OCI-LY7 (cell line): ENCODE data around the gene RBCK1. TPM values are rescaled to one million over a fixed set of nuclear protein-coding genes. Genes with fewer than 3 reads are reported as not detected.
"Not testable (repeated sequence)": the region's sequence is repeated elsewhere in the genome, so short reads cannot be mapped to it uniquely, and the experiment has no call there.

Experiments
- BruUV-seq: library from RNA; stranded (reverse); fragments of 400-500 nt; replicated peaks from 2 replicates; lab custom pipeline; 2021; lab: Mats Ljungman, UMichigan
- CTCF ChIA-PET: fragments of 300-600 bp; sonication (Branson Sonifier 250); formaldehyde crosslinking; loops from one replicate; lab custom pipeline; 2022; ENCODE audit warnings: antibody characterized with exemption; ENCODE audit not compliant: unreplicated experiment; lab: Charles Lee
- POLR2A ChIA-PET: fragments of 300-600 bp; sonication (Branson Sonifier 250); formaldehyde crosslinking; loops from one replicate; lab custom pipeline; 2022; ENCODE audit warnings: antibody characterized with exemption; lab: Charles Lee
- DNase-seq: peaks from one replicate; pipeline ENCODE4 v3.0.0-alpha.2; 2015; ENCODE audit warnings: low spot score
- H2AFZ ChIP-seq: fragments of 200-600 bp; sonication (generic), shearing (Covaris generic); 2 replicates; pipeline ENCODE4 v1.6.1; 2014; ENCODE audit warnings: mild to moderate bottlenecking, antibody characterized with exemption, low read length, moderate library complexity
- H3K27ac ChIP-seq: fragments of 200-600 bp; sonication (generic); 2 replicates; pipeline ENCODE4 v1.5.1; 2014; ENCODE audit warnings: mixed run types, low read depth, mild to moderate bottlenecking, moderate library complexity, low read length, inconsistent platforms; ENCODE audit not compliant: poor library complexity, severe bottlenecking
- H3K36me3 ChIP-seq: fragments of 200-600 bp; sonication (generic); 2 replicates; pipeline ENCODE4 v1.6.1; 2014; ENCODE audit warnings: mild to moderate bottlenecking, antibody characterized with exemption, low read length, moderate library complexity, mixed read lengths; ENCODE audit not compliant: insufficient read depth
- H3K4me1 ChIP-seq: fragments of 200-600 bp; sonication (generic); 2 replicates; pipeline ENCODE4 v1.5.1; 2014; ENCODE audit warnings: mild to moderate bottlenecking, low read length; ENCODE audit not compliant: insufficient read depth, poor library complexity, severe bottlenecking
- H3K4me2 ChIP-seq: fragments of 200-600 bp; sonication (generic); 2 replicates; pipeline ENCODE4 v1.6.1; 2014; ENCODE audit warnings: mild to moderate bottlenecking, low read length
- H3K4me3 ChIP-seq: fragments of 200-600 bp; sonication (generic); 2 replicates; pipeline ENCODE4 v1.5.1; 2014; ENCODE audit warnings: mild to moderate bottlenecking, low read depth, low read length; ENCODE audit not compliant: poor library complexity, severe bottlenecking
- H3K79me2 ChIP-seq: fragments of 200-600 bp; sonication (generic); 2 replicates; pipeline ENCODE4 v1.6.1; 2016; ENCODE audit warnings: low read depth, mild to moderate bottlenecking, low read length, moderate library complexity, mixed read lengths; ENCODE audit not compliant: insufficient read depth
- H3K9me2 ChIP-seq: fragments of 200-600 bp; sonication (generic); 2 replicates; pipeline ENCODE4 v1.6.1; 2016; ENCODE audit warnings: mild to moderate bottlenecking, low read length, mixed read lengths; ENCODE audit not compliant: insufficient read depth
- H3K9me3 ChIP-seq: fragments of 200-600 bp; sonication (generic); 2 replicates; pipeline ENCODE4 v1.6.1; 2014; ENCODE audit warnings: mild to moderate bottlenecking, mixed run types, low read length, mixed read lengths
- H4K20me1 ChIP-seq: fragments of 200-600 bp; sonication (generic); 2 replicates; pipeline ENCODE4 v1.6.1; 2014; ENCODE audit warnings: mild to moderate bottlenecking, antibody characterized with exemption, low read length, moderate library complexity, mixed read lengths; ENCODE audit not compliant: insufficient read depth
- EZH2phosphoT487 ChIP-seq: fragments of 200-600 bp; sonication (generic); IDR thresholded peaks from 2 replicates; pipeline ENCODE4 v1.6.1; 2018; ENCODE audit warnings: low read depth, borderline replicate concordance, mild to moderate bottlenecking, mixed run types, antibody characterized with exemption, low read length, moderate library complexity, mixed read lengths
- intact Hi-C: fragments of 100-400 bp; cut with micrococcal nuclease; formaldehyde crosslinking; loops from one replicate; pipeline ENCODE4 v1.10.0; 2022; ENCODE audit not compliant: unreplicated experiment
- total RNA-seq, 2 experiments: library from RNA; depleted of rRNA in 1 of 2; stranded (reverse); fragments of >200 nt in 1 of 2; shearing (Covaris generic) in 1 of 2; gene quantifications; 2 replicates each; pipeline ENCODE4 v1.2.3, GENCODE V29; 2014 to 2022
- TF ChIP-seq, protein P1 (sequence below): fragments of 200-600 bp; sonication (generic); conservative IDR thresholded peaks from 2 replicates; pipeline ENCODE4 v1.5.1; 2014; ENCODE audit warnings: mild to moderate bottlenecking, antibody characterized with exemption, low read length, moderate library complexity, mixed read lengths

Gene RBCK1
- total RNA-seq, 2 experiments from 2014 or later: 82.9 to 140 TPM

DNA sequence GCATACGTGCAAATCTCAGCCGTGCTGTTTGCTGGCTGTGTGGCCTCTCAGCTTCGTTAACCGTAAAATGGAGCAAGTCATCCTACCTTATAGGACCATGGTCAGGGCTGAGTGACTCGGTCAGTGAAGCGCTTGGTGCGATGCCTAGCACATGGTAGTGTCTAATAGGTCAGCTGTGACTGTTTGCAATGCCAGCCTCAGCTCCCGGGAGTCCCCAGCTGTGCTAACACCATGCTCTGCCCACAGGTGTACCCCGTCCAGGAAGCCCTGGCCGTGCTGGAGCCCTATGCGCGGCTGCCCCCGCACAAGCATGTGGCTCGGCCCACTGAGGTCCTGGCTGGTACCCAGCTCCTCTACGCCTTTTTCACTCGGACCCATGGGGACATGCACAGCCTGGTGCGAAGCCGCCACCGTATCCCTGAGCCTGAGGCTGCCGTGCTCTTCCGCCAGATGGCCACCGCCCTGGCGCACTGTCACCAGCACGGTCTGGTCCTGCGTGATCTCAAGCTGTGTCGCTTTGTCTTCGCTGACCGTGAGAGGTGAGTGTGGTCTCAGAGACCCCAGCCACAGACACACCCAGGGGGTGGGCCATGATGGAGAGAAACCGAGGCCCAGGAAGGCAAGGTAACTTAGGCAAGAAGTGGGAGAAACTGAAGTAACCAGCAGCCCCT lies 16.9 kb upstream of the RBCK1 start:
- Histone ChIP-seq H4K20me1 (no peaks in the 10 kb centered on the region), H3K27ac (no peak overlapping the region), H3K4me1 (no peaks in the 10 kb centered on the region), H3K4me3 (no peak overlapping the region), H3K79me2 (peaks cover 13% of the 10 kb centered on the region; the same call in 1 of the 2 replicates), H3K36me3 (peaks cover 98% of the 10 kb centered on the region), H3K9me2 (no peaks in the 10 kb centered on the region), H3K4me2 (no peak overlapping the region), H2AFZ (no peak overlapping the region), H3K9me3 (no peaks in the 10 kb centered on the region)
- POLR2A ChIA-PET: no interaction called here
- CTCF ChIA-PET: no interaction called here
- DNase-seq: no peak
- BruUV-seq: no TSS peak
- intact Hi-C loops: no loop called here
- TF ChIP-seq EZH2phosphoT487: no peak
- TF ChIP-seq, protein P1, sequence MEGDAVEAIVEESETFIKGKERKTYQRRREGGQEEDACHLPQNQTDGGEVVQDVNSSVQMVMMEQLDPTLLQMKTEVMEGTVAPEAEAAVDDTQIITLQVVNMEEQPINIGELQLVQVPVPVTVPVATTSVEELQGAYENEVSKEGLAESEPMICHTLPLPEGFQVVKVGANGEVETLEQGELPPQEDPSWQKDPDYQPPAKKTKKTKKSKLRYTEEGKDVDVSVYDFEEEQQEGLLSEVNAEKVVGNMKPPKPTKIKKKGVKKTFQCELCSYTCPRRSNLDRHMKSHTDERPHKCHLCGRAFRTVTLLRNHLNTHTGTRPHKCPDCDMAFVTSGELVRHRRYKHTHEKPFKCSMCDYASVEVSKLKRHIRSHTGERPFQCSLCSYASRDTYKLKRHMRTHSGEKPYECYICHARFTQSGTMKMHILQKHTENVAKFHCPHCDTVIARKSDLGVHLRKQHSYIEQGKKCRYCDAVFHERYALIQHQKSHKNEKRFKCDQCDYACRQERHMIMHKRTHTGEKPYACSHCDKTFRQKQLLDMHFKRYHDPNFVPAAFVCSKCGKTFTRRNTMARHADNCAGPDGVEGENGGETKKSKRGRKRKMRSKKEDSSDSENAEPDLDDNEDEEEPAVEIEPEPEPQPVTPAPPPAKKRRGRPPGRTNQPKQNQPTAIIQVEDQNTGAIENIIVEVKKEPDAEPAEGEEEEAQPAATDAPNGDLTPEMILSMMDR: no peak

DNA sequence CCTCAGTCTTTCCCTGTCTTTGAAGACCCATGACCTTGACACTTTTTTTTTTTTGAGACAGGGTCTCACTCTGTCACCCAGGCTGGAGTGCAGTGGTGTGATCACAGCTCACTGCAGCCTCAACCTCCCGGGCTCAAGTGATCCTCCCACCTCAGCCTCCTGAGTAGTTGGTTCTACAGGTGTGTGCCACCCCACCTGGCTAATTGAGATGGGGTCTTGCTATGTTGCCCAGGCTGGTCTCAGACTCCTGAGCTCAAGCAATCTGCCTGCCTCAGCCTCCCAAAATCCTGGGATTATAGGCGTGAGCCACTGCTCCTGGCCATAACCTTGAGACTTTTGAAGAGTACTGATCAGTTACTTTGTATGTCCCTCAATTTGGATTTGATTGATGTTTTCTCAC lies 14.8 kb upstream of the RBCK1 start:
- H3K9me3 ChIP-seq, H3K4me3 ChIP-seq, H2AFZ ChIP-seq, H3K4me1 ChIP-seq, H3K9me2 ChIP-seq, H3K79me2 ChIP-seq, H4K20me1 ChIP-seq, CTCF ChIA-PET, DNase-seq, H3K4me2 ChIP-seq, BruUV-seq, intact Hi-C loops, H3K27ac ChIP-seq: not testable (repeated sequence)
- peaks cover 98% of the 10 kb centered on the region for H3K36me3 ChIP-seq
- POLR2A ChIA-PET: interaction anchor here (0.7 to 1.4 kb wide), 4 partner anchors 9 to 210 kb away, joined by 3 to 4 read pairs (median 3); no protein-coding TSS in a partner anchor

DNA sequence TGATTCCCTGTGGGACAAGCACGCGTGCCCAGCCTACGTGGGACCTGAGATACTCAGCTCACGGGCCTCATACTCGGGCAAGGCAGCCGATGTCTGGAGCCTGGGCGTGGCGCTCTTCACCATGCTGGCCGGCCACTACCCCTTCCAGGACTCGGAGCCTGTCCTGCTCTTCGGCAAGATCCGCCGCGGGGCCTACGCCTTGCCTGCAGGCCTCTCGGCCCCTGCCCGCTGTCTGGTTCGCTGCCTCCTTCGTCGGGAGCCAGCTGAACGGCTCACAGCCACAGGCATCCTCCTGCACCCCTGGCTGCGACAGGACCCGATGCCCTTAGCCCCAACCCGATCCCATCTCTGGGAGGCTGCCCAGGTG lies 11.9 kb upstream of the RBCK1 start:
- TF ChIP-seq EZH2phosphoT487: no peak
- TF ChIP-seq, protein P1: no peak
- Histone ChIP-seq H3K36me3 (peaks cover 75% of the 10 kb centered on the region), H3K27ac (no peak overlapping the region), H3K4me1 (peaks cover 13% of the 10 kb centered on the region), H3K79me2 (no peaks in the 10 kb centered on the region), H4K20me1 (no peaks in the 10 kb centered on the region), H3K9me2 (no peaks in the 10 kb centered on the region), H3K4me3 (no peak overlapping the region), H2AFZ (no peak overlapping the region), H3K4me2 (no peak overlapping the region), H3K9me3 (no peaks in the 10 kb centered on the region)
- DNase-seq: no peak
- CTCF ChIA-PET: no interaction called here
- POLR2A ChIA-PET: interaction anchor here (0.5 kb wide), 1 partner anchor 11 kb away, joined by 3 read pairs; no protein-coding TSS in a partner anchor
- intact Hi-C loops: no loop called here
- no TSS peak for BruUV-seq
